Duodenal mucosa (tissue), 2 donors: ENCODE measurements around the gene PLEKHH1.
"Not testable (repeated sequence)": the region's sequence is repeated elsewhere in the genome, so short reads cannot be mapped to it uniquely, and the experiment has no call there.

Experiments used
- H3K27ac ChIP-seq: one replicate; pipeline ENCODE4 v1.7.0; 2013; ENCODE audit warnings: low read depth, low read length
- H3K27me3 ChIP-seq, 2 donors: one replicate each; pipeline ENCODE4 v1.7.0; 2013; ENCODE audit warnings: low read length in 2 of 2, control low read depth in 1 of 2; ENCODE audit not compliant: insufficient read depth in 2 of 2, control insufficient read depth in 1 of 2
- H3K36me3 ChIP-seq, 2 donors: one replicate each; pipeline ENCODE4 v1.7.0; 2013; ENCODE audit warnings: low read length in 2 of 2, control low read depth in 1 of 2; ENCODE audit not compliant: insufficient read depth in 2 of 2, control insufficient read depth in 1 of 2
- H3K4me1 ChIP-seq, 2 donors: one replicate each; pipeline ENCODE4 v1.7.0; 2013; ENCODE audit warnings: low read length in 2 of 2, control low read depth in 1 of 2; ENCODE audit not compliant: insufficient read depth in 2 of 2, control insufficient read depth in 1 of 2
- H3K4me3 ChIP-seq, 2 donors: one replicate each; pipeline ENCODE4 v1.7.0; 2013; ENCODE audit warnings: low read length in 2 of 2, low read depth in 1 of 2
- H3K9ac ChIP-seq, 2 donors: one replicate each; pipeline ENCODE4 v1.7.0; 2013; ENCODE audit warnings: low read length in 2 of 2, low read depth in 1 of 2
- H3K9me3 ChIP-seq, 2 donors: one replicate each; pipeline ENCODE4 v1.7.0; 2013; ENCODE audit warnings: low read length in 2 of 2, control low read depth in 1 of 2; ENCODE audit not compliant: control insufficient read depth in 1 of 2

PLEKHH1 gene

DNA sequence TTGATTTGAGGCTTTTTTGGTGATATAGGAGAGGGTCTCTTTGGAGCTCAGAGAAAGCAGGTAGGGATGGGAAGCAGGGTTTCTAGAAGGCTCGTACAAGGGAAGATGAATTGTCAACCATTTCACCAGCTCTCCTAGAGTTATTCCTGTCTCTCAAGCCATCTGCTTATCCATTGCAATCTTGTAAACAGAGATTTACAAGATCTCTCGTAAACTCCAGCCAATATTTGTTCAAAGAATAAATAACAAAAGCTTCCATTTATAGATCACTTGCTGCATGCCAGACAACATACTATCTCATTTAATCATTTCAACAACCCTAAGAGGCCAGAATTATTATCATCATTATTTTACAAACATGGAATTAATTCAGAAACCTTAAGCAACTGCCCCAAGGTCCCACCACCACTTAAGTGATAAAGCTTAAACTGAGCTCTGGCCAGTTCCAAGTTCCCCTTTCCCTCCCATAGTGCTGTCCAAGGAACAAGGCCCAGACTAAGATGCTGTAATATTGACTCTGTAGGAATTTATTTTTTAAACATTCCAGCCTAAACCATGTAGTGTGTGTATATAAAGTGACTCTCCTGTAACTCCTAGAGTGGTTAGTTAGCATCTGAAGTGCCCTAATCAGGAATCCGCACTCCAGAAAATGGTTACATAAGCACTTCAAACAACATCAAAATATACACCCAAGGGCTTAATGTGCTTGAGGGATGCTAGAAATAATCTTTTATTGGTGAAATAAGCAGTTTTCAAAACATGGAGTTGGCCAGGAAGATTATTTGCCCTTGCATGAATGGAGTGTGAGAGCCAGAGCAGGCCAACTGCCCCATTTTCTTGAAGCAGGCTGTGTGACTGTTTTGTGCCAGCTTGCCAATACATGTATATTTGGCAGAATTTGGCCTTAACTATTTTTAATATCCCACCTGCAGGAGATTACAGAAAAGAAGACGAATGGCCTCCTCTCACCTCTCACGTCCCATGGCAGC is 2.8 kb upstream of the PLEKHH1 start:
- no peaks in the 10 kb centered on the region for H3K36me3 ChIP-seq
- no peak overlapping the region for H3K27ac ChIP-seq
- H3K27me3 ChIP-seq, result no peaks in the 10 kb centered on the region
- no peaks in the 10 kb centered on the region for H3K9me3 ChIP-seq
- no peak overlapping the region for H3K9ac ChIP-seq
- no peak overlapping the region for H3K4me3 ChIP-seq
- peaks cover 9 to 18% of the 10 kb centered on the region in 2 donors for H3K4me1 ChIP-seq

- peak overlapping the region; percentile 82 for H3K27ac ChIP-seq
- peak overlapping the region; percentile 69 to 87 for H3K9ac ChIP-seq
- H3K27me3 ChIP-seq, result no peaks in the 10 kb centered on the region
- H3K4me1 ChIP-seq, result peaks cover 8 to 9% of the 10 kb centered on the region in 2 donors
- no peaks in the 10 kb centered on the region for H3K9me3 ChIP-seq
- no peaks in the 10 kb centered on the region for H3K36me3 ChIP-seq
- H3K4me3 ChIP-seq, result peak overlapping the region; percentile 73 to 80
These were observed 488 bp upstream of the PLEKHH1 start for GRCh38 chr14:67532606-67532997.

GRCh38 chr14:67533754-67534085 is 630 bp downstream of the PLEKHH1 start:
- Histone ChIP-seq H3K4me3 (peak overlapping the region; percentile 73 to 80), H3K9ac (peak overlapping the region; percentile 69 to 87), H3K27me3 (no peaks in the 10 kb centered on the region), H3K4me1 (peaks cover 5 to 9% of the 10 kb centered on the region in 2 donors), H3K36me3 (no peaks in the 10 kb centered on the region), H3K9me3 (no peaks in the 10 kb centered on the region), H3K27ac (peak overlapping the region; percentile 82)

- Histone ChIP-seq H3K4me1 (peaks cover 10 to 14% of the 10 kb centered on the region in 2 donors), H3K9ac (no peak overlapping the region), H3K27me3 (no peaks in the 10 kb centered on the region), H3K4me3 (no peak overlapping the region), H3K36me3 (no peaks in the 10 kb centered on the region), H3K27ac (no peak overlapping the region), H3K9me3 (no peaks in the 10 kb centered on the region)
These were observed 3.0 kb downstream of the PLEKHH1 start for GRCh38 chr14:67536087-67536486.

DNA sequence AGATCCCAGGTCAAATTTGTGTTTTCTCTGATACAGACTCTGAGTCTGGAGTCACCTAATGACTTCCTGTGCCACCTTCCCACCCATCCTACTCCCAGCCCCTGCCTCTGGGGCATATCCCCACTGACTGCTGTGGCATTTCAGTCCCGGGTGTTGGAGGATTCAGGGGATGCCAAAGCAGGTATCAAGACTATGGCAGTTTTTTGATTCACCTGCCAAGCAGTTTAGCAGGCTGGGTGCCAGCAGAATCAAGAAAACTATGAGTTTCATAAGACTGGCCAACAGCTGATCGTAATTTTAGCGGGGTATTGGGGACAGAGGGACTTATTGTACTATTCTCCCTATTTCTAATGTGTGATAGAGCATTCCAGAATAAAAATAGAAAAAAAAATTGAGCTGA is 4.6 kb downstream of the PLEKHH1 start:
- Histone ChIP-seq H3K4me1 (peaks cover 9% of the 10 kb centered on the region in 2 donors), H3K27ac (no peak overlapping the region), H3K27me3 (no peaks in the 10 kb centered on the region), H3K4me3 (no peak overlapping the region), H3K36me3 (no peaks in the 10 kb centered on the region), H3K9me3 (no peaks in the 10 kb centered on the region), H3K9ac (no peak overlapping the region)

GRCh38 chr14:67538501-67538900 is 5.4 kb downstream of the PLEKHH1 start:
- Histone ChIP-seq H3K4me1 (peaks cover 9 to 14% of the 10 kb centered on the region in 2 donors), H3K36me3 (no peaks in the 10 kb centered on the region), H3K27ac (no peak overlapping the region), H3K4me3 (no peak overlapping the region), H3K9me3 (no peaks in the 10 kb centered on the region), H3K27me3 (no peaks in the 10 kb centered on the region), H3K9ac (no peak overlapping the region)

GRCh38 chr14:67539116-67539515 is 6.0 kb downstream of the PLEKHH1 start:
- no peaks in the 10 kb centered on the region for H3K9me3 ChIP-seq
- peaks cover 9 to 14% of the 10 kb centered on the region in 2 donors for H3K4me1 ChIP-seq
- H3K27ac ChIP-seq, result no peak overlapping the region
- no peak overlapping the region for H3K9ac ChIP-seq
- H3K27me3 ChIP-seq, result no peaks in the 10 kb centered on the region
- peaks cover 0 to under 1% of the 10 kb centered on the region in 2 donors for H3K36me3 ChIP-seq
- no peak overlapping the region for H3K4me3 ChIP-seq

GRCh38 chr14:67541448-67542387 is 8.6 kb downstream of the PLEKHH1 start:
- H3K4me3 ChIP-seq, result peak overlapping the region; percentile 60 to 71
- peaks cover 9 to 10% of the 10 kb centered on the region in 2 donors for H3K4me1 ChIP-seq
- peak overlapping the region; percentile 85 for H3K27ac ChIP-seq

DNA sequence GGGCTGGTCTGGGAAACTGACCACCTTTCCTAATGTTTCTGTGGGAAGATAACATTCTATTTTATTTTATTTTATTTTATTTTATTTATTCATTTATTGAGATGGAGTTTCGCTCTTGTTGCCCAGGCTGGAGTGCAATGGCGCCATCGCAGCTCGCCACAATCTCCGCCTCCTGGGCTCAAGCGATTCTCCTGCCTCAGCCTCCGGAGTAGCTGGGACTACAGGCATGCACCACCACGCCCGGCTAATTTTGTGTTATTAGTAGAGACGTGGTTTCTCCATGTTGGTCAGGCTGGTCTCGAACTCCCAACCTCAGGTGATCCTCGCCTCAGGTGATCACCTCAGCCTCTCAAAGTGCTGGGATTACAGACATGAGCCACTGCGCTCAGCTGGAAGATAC is 9.5 kb downstream of the PLEKHH1 start:
- not testable (repeated sequence) for H3K27ac ChIP-seq, H3K9me3 ChIP-seq, H3K27me3 ChIP-seq, H3K9ac ChIP-seq
- peaks cover 5 to 20% of the 10 kb centered on the region in 2 donors for H3K36me3 ChIP-seq
- H3K4me1 ChIP-seq, result peaks cover 9 to 10% of the 10 kb centered on the region in 2 donors
- peak overlapping the region in 1 of 2 donors; percentile 60 for H3K4me3 ChIP-seq

More at GRCh38 chr14:67541448-67542387, 8.6 kb downstream of the PLEKHH1 start:
- H3K9ac ChIP-seq, result peak overlapping the region; percentile 67 to 73
- H3K27me3 ChIP-seq, result no peaks in the 10 kb centered on the region
- no peaks in the 10 kb centered on the region for H3K9me3 ChIP-seq
- H3K36me3 ChIP-seq, result peaks cover 5 to 11% of the 10 kb centered on the region in 2 donors

GRCh38 chr14:67544590-67544989 is 11.5 kb downstream of the PLEKHH1 start:
- Histone ChIP-seq H3K4me3 (no peak overlapping the region), H3K27me3 (no peaks in the 10 kb centered on the region), H3K36me3 (peaks cover 5 to 24% of the 10 kb centered on the region in 2 donors), H3K27ac (no peak overlapping the region), H3K4me1 (peaks cover 9 to 10% of the 10 kb centered on the region in 2 donors), H3K9me3 (no peaks in the 10 kb centered on the region), H3K9ac (no peak overlapping the region)
